ENCODE data around the gene NEK2. TPM values are rescaled to one million over a fixed set of nuclear protein-coding genes. Genes with fewer than 3 reads are reported as not detected.

Gene NEK2
- total and polyA plus RNA-seq, 10 donors, result 0.38 to 5.5 (median 2.0) TPM

- H3K9me3 ChIP-seq, result no peaks in the 10 kb centered on the region
- intact Hi-C loops (cut with DNase I; ENCODE audit: low total_unique reads), result no loop called here
- DNase-seq, result peak; percentile 14
- peaks cover 0 to 9% (median 0%) of the 10 kb centered on the region in 7 donors for H3K27me3 ChIP-seq (replicated peaks in 1 of 7)
- H3K4me1 ChIP-seq, result peaks cover 0 to 41% (median 21%) of the 10 kb centered on the region in 6 donors
- H3K27ac ChIP-seq, result peak overlapping the region in 2 of 8 donors; percentile 79 to 80
- no peaks in the 10 kb centered on the region for H3K36me3 ChIP-seq
- 90 to 100% (median 92%) methylated on average over 4 of the region's 4 CpGs for WGBS, 5 donors
- no peak overlapping the region for H3K4me3 ChIP-seq
- TF ChIP-seq POLR2AphosphoS5 (IDR thresholded peaks at IDR 0.05), result no peak
- no peak for TF ChIP-seq CTCF (IDR thresholded peaks at IDR 0.05 in 8 of 11, conservative IDR thresholded peaks at IDR 0.05 in 3 of 11)
- no peak for TF ChIP-seq POLR2A (IDR thresholded peaks at IDR 0.05)
These were observed 41.0 kb downstream of the NEK2 start for GRCh38 chr1:211634461-211634860.

- TF ChIP-seq POLR2AphosphoS5 (IDR thresholded peaks at IDR 0.05) (no peak), CTCF (IDR thresholded peaks at IDR 0.05 in 8 of 11, conservative IDR thresholded peaks at IDR 0.05 in 3 of 11) (no peak), POLR2A (IDR thresholded peaks at IDR 0.05) (no peak)
- no peak for DNase-seq
- peak overlapping the region; percentile 21 to 87 (median 78) for H3K27ac ChIP-seq
These were observed 41.9 kb downstream of the NEK2 start for GRCh38 chr1:211633524-211633846.

GRCh38 chr1:211632808-211633523, 42.5 kb downstream of the NEK2 start:
- 14 to 32% (median 25%) methylated on average over 10 to 13 of the region's 13 CpGs for WGBS, 5 donors
- peak overlapping the region; percentile 21 to 87 (median 78) for H3K27ac ChIP-seq
- DNase-seq, result peak; percentile 82

More at GRCh38 chr1:211633524-211633846, 41.9 kb downstream of the NEK2 start:
- H3K36me3 ChIP-seq, result no peaks in the 10 kb centered on the region
- H3K27me3 ChIP-seq (replicated peaks in 1 of 7), result peaks cover 0 to 9% (median 0%) of the 10 kb centered on the region in 7 donors
- H3K9me3 ChIP-seq, result no peaks in the 10 kb centered on the region
- peaks cover 0 to 41% (median 21%) of the 10 kb centered on the region in 6 donors for H3K4me1 ChIP-seq
- no peak overlapping the region for H3K4me3 ChIP-seq
- intact Hi-C loops (cut with DNase I; ENCODE audit: low total_unique reads), result no loop called here
- 83 to 92% (median 91%) methylated on average over 8 of the region's 8 CpGs for WGBS, 5 donors

More at GRCh38 chr1:211632808-211633523, 42.5 kb downstream of the NEK2 start:
- Histone ChIP-seq H3K27me3 (replicated peaks in 1 of 7) (peaks cover 0 to 9% (median 0%) of the 10 kb centered on the region in 7 donors), H3K9me3 (no peaks in the 10 kb centered on the region), H3K4me1 (peaks cover 0 to 41% (median 21%) of the 10 kb centered on the region in 6 donors), H3K4me3 (no peak overlapping the region), H3K36me3 (no peaks in the 10 kb centered on the region)
- TF ChIP-seq POLR2A (IDR thresholded peaks at IDR 0.05) (no peak), POLR2AphosphoS5 (IDR thresholded peaks at IDR 0.05) (peak; percentile 33 to 72 (median 40)), CTCF (IDR thresholded peaks at IDR 0.05 in 8 of 11, conservative IDR thresholded peaks at IDR 0.05 in 3 of 11) (no peak)
- intact Hi-C loops (cut with DNase I; ENCODE audit: low total_unique reads), result no loop called here

Data from spleen (tissue), 11 donors.